T-helper 22 cell (primary cell): Measurements from ENCODE around the gene MSRB3.
"Not testable (repeated sequence)": the region's sequence is repeated elsewhere in the genome, so short reads cannot be mapped to it uniquely, and the experiment has no call there.

Experiments used
- DNase-seq: peaks from one replicate; pipeline ENCODE4 v3.0.0-alpha.2; 2020; ENCODE audit warnings: low read depth

The MSRB3 gene

GRCh38 chr12:65403188-65403587 lies 124.7 kb downstream of the MSRB3 start:
- DNase-seq = no peak

- no peak for DNase-seq
Measured at GRCh38 chr12:65407388-65408149, 129.1 kb downstream of the MSRB3 start.

DNA sequence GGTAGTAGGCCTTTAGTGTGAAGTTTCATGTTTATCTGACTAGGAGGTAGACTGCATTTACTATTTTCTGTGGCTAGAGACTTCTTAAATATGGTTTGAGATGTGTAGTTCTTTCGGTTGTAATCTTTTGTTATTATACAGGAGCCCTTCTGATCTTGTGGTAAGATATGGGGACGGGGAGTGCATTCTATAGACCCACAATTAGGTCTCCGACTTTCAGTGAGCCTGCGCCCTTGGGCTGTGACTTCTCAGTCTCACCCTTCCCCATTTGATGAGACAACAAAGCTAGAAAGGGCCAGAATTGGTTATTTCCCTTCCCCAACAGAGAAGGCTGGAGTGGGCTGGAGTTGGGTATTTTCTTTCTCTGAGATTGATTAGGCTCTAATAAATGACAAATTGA lies 130.0 kb downstream of the MSRB3 start:
- no peak for DNase-seq

- no peak for DNase-seq
Measured at GRCh38 chr12:65409726-65410125, 131.2 kb downstream of the MSRB3 start.

DNA sequence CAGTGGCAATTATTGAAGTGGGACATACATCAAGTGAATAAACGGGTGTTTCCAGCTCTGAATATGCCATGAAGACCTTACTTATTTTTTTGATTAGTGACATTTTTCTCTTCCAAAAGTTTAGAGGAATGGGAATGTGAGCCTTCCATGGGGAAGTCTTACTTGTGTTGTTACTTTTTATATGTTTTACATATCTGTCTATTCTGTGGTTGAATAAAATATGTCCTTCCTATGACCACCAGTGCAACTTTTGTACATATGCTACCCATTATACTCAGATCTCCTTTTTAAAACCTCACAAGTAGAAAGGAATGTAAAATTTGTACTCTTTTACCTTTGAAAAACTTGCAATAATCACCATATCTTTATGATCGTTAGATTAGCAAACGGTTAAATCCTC lies 132.7 kb downstream of the MSRB3 start:
- DNase-seq = no peak

GRCh38 chr12:65414526-65414925 lies 136.0 kb downstream of the MSRB3 start:
- no peak for DNase-seq

DNA sequence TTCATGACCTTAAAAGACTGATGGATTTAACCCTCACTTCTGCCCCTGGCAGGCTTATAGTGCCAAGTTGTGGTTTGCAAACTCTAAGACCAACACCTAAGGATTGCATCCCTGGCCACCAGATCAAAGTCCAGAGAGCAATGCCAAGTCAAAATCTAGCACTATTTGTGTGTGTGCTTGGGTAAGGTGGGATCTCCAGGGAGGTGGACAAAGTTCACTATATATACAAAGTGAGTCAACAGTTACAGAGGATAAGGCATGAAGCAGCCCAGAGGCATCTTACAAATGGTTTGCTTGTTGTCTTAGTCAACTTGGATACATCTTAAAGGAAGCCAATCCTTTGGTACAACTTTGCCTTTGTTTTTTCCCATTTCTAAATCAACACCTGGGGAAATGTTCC lies 137.3 kb downstream of the MSRB3 start:
- no peak for DNase-seq

DNA sequence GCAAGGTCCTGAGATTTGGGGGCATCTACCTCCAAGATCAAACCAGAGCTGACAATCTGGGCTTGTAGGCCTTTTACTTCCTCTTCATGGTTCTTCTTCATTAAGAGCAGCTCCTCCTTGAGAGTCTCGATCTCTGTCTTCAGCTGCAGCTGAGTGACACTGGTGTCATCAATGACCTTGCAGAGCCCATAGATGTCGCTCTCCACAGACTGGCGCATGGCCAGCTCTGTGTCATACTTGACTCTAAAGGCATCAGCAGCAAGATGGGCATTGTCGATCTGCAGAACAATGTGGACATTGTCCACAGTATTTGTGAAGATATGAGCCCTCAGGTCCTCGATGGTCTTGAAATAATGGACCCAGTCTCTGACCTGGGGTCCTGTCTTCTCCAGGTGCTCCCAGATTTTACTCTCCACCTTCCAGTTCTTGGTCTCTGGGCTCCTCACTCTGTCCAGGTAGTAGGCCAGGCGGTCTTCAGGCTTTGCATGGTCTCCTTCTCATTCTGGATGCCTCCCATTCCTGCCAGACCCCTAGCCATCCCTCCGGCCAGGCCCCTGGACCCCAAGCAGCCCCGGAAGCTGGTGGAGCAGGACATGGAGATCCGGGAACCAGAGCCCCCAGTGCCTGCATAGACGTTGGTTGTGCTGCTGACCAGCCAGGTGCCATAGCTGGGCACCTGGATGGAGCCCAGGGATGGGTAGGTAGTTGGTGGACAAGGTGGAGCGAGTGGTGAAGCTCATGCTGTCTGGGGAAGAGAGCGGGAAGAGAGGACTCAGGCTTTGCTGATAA lies 141.0 kb downstream of the MSRB3 start:
- no peak for DNase-seq

GRCh38 chr12:65420941-65421340 lies 142.5 kb downstream of the MSRB3 start:
- no peak for DNase-seq

DNA sequence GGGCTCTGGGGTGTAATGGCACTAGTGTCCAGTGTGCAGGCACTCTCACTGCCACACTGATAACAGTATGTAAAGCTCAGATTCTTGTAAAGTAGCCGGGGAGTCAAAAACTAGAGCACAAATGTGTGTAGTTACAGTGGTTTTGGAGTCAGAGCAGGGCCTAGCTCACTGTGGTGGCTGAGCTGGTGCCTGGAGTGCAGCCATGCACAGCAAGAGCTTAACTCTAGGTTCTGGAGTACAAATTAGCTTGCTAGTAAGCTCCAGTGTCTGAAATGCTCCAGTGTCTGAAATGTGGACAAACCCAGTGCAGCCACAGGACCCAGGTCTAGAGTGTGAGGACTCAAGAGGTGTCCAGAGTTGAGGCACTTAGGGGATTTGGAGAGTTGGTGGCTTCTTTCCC lies 149.2 kb downstream of the MSRB3 start:
- DNase-seq = no peak

- no peak for DNase-seq
Measured at GRCh38 chr12:65430006-65430405, 151.5 kb downstream of the MSRB3 start.

- DNase-seq = no peak
Measured at GRCh38 chr12:65430571-65431306, 152.3 kb downstream of the MSRB3 start.

GRCh38 chr12:65432114-65432513 lies 153.6 kb downstream of the MSRB3 start:
- DNase-seq = no peak

- DNase-seq = no peak
Measured at GRCh38 chr12:65432651-65433050, 154.2 kb downstream of the MSRB3 start.

GRCh38 chr12:65434737-65435136 lies 156.3 kb downstream of the MSRB3 start:
- no peak for DNase-seq

DNA sequence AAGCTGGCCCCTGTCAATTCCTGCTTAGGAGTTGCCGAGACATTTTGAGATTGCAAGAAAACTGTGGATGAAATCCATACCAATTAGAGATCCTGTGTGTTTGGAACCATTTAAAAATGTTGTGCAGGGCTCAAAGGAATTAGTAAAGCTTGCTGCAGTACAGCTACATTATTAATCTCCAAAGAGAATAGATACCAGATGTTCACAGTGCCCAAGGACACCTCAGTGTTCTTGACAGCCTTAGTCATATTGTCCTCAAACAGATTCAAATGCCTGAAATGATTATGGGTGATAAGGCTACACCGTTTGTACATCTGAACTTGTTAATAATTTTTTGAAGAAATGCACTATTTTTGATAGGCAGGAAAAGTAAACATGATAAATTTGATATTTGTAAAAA lies 164.6 kb downstream of the MSRB3 start:
- no peak for DNase-seq

GRCh38 chr12:65444996-65445395 lies 166.5 kb downstream of the MSRB3 start:
- no peak for DNase-seq

DNA sequence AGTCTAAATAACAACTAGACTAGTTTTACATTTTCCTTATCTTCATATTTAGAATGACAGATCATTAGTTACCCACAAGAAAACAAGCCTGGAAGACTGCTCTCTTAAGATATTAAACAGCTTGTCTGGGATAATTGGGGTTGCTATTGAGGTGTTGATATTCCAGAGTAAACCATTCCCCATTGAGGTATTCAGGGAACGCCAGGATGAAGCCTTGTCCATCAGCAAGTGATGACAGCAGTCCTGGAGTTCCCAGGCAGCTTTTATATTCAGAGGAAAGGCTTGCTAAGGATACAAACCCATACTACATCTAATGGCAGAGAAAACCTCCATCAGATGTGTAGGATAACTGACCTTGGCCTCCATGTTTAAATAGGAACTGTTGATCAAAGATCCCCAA lies 168.4 kb downstream of the MSRB3 start:
- no peak for DNase-seq

GRCh38 chr12:65449400-65449799 lies 170.9 kb downstream of the MSRB3 start:
- no peak for DNase-seq

GRCh38 chr12:65450625-65451024 lies 172.1 kb downstream of the MSRB3 start:
- DNase-seq = no peak

DNA sequence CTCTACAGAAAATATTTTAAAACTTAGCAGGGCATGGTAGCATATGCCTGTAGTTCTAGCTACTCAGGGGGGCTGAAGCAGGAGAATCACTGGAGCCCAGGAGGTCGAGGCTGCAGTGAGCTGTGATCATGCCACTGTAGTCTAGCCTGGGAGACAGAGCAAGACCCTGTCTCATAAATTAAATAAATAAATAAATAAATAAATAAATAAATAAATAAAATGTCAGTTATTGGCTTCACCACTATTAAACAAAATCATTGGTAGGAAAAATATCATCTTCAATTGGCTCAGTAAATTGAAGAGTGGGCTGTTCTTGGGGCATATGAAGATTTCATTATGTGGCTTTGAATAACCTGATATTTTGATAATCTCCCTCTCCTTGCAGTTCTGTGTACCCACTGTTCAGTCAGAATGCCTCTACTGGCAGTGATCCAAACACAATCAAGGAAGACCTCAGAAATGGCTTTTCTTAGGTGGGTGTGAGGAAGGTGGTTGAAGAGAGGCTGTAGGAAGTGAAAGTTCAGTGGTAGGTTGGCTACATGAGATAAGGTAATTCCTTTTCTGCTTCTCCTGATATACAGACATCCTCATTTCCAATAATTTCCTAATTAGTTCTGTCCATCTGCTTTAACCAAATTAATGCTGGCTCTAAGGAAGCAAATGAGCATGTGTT lies 175.8 kb downstream of the MSRB3 start:
- DNase-seq = no peak

- DNase-seq = not testable (repeated sequence)
Measured at GRCh38 chr12:65457341-65457740, 178.9 kb downstream of the MSRB3 start.
